ENCODE data around the gene ROM1.

GRCh38 chr11:62607714-62608113, 5.3 kb upstream of the ROM1 start:
- TF ChIP-seq POLR2A (IDR thresholded peaks at IDR 0.05) = no peak
- no peak for TF ChIP-seq CTCF (IDR thresholded peaks at IDR 0.05)

All from gastroesophageal sphincter (tissue), 3 donors.